Adrenal gland (tissue), 12 donors: Measurements from ENCODE around the gene CEP85L. TPM values are rescaled to one million over a fixed set of nuclear protein-coding genes. Genes with fewer than 3 reads are reported as not detected.
A peak's percentile ranks its signal among the peaks of the same experiment; 100 is the strongest.

Source experiments
- DNase-seq, 7 donors: peaks; one replicate each; pipeline ENCODE4 v3.0.0-alpha.2; 2019 to 2020
- H3K27ac ChIP-seq, 5 donors: fragments of 200-600 bp; sonication (generic) in 4 of 5; 1 replicate in 3 of 5; 2 replicates in 2 of 5; pipeline versions ENCODE4 v1.5.1 to v1.8.0; 2016 to 2020; ENCODE audit warnings: mild to moderate bottlenecking in 1 of 5
- H3K27me3 ChIP-seq: fragments of 200-600 bp; 2 replicates; pipeline ENCODE4 v1.8.0; 2021
- H3K36me3 ChIP-seq, 2 donors: fragments of 200-600 bp; replicated peaks in 1 of 2; 1 replicate in 1 of 2; 2 replicates in 1 of 2; pipeline versions ENCODE4 v1.5.1 to v1.8.0; 2018 to 2022
- H3K4me1 ChIP-seq, 2 donors: fragments of 200-600 bp; replicated peaks in 1 of 2; 1 replicate in 1 of 2; 2 replicates in 1 of 2; pipeline versions ENCODE4 v1.5.1 to v1.8.0; 2018 to 2021
- H3K4me3 ChIP-seq, 4 donors: fragments of 200-600 bp; sonication (generic) in 3 of 4; one replicate each; pipeline ENCODE4 v1.5.1; 2016 to 2018
- H3K9me3 ChIP-seq, 3 donors: fragments of 200-600 bp; sonication (generic) in 1 of 3; replicated peaks in 1 of 3; 1 replicate in 2 of 3; 2 replicates in 1 of 3; pipeline versions ENCODE4 v1.5.1 to v1.8.0; 2016 to 2021
- CTCF ChIP-seq, 6 experiments: fragments of 450-650 bp in 4 of 6; fragments of 200-600 bp in 2 of 6; sonication (generic) in 1 of 6; IDR thresholded peaks; 1 replicate in 5 of 6; 2 replicates in 1 of 6; pipeline versions ENCODE4 v1.5.1 to v1.8.0; 2016 to 2021; ENCODE audit warnings: antibody characterized with exemption in 6 of 6, mild to moderate bottlenecking in 2 of 6, moderate library complexity in 1 of 6
- POLR2A ChIP-seq, 2 donors: fragments of 450-650 bp; IDR thresholded peaks; one replicate each; pipeline ENCODE4 v1.6.1; 2017; ENCODE audit warnings: antibody characterized with exemption in 2 of 2, mild to moderate bottlenecking in 2 of 2, moderate library complexity in 1 of 2
- WGBS, 4 donors: extraction: QIAGEN DNeasy Blood & Tissue Kit in 2 of 4; methylation state at CpG; one replicate each; pipeline versions ENCODE4 v1.1.5 to v1.1.7; 2013 to 2017; 5-methylcytosine and 5-hydroxymethylcytosine counted together
- intact Hi-C, 2 donors: fragments of 100-400 bp; cut with DNase I; formaldehyde crosslinking; loops; one replicate each; pipeline versions ENCODE4 v1.14.1 to v1.15.0; 2022 to 2023
- polyA plus RNA-seq, 3 donors: library from polyadenylated mRNA; stranded (reverse); fragments of 200-250 nt in 2 of 3; fragments of 350-450 nt in 1 of 3; fragmentation: Illumina TruSeq in 1 of 3; extraction: RNeasy Lipid Tissue Mini Kit (QIAGEN cat#74804) in 1 of 3; gene quantifications; one replicate each; pipeline ENCODE4 v1.2.3, GENCODE V29; 2013 to 2014
- total RNA-seq, 9 donors: library from RNA; depleted of rRNA in 4 of 9; stranded (reverse); fragments of >200 nt in 4 of 9; fragments of 120-200 nt in 1 of 9; fragmentation: NEBNext Ultra II Directional in 1 of 9; extraction: Animal tissue kit (Norgen Biotek cat#: 25700) in 1 of 9; gene quantifications; one replicate each; pipeline versions ENCODE4 v1.1.0 to v1.2.4, GENCODE V29; 2013 to 2023
- donor health status: healthy with polysubstance abuse.
- donor health status: Bipolar disorder and iron deficiency.
- donor health status: DM: yes; HTN: yes; CAD: no.
- donor health status: DM: no; HTN: no; CAD: no.
- donor health status: DM: no; HTN: no; CAD: no.
- donor health status: DM: yes; HTN: yes; CAD: no.

The CEP85L gene
- total and polyA plus RNA-seq, 12 donors: 2.3 to 74.3 (median 23.3) TPM

DNA sequence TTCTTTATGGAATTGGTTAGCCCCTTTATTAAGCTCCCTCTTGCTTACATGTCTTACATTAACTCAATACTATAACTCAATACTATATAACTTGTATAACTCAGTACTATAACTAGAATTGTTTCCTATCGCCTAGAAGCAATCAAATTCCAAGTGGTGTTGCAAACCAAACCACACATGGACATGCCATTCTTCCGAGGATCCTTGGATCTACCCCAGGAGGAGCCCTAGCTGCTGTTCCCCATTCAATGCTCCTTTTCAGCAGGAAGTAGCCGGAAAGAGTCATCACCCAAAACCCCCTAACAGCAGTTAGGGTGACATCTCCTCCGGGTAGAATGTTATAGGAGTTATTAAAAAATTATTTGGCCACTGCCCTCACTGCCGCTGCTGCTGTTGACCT, 62.8 kb downstream of the CEP85L start:
- H3K27ac ChIP-seq: no peak overlapping the region
- H3K9me3 ChIP-seq: no peaks in the 10 kb centered on the region
- TF ChIP-seq POLR2A (IDR thresholded peaks at IDR 0.05) (no peak), CTCF (IDR thresholded peaks at IDR 0.05) (no peak)
- no peak overlapping the region for H3K4me3 ChIP-seq
- H3K27me3 ChIP-seq: no peaks in the 10 kb centered on the region
- WGBS, 4 donors: 72 to 81% (median 74%) methylated on average over 5 of the region's 5 CpGs
- DNase-seq: no peak
- peaks cover 0 to 19% of the 10 kb centered on the region in 2 donors for H3K4me1 ChIP-seq
- intact Hi-C loops: no loop called here
- no peaks in the 10 kb centered on the region for H3K36me3 ChIP-seq

DNA sequence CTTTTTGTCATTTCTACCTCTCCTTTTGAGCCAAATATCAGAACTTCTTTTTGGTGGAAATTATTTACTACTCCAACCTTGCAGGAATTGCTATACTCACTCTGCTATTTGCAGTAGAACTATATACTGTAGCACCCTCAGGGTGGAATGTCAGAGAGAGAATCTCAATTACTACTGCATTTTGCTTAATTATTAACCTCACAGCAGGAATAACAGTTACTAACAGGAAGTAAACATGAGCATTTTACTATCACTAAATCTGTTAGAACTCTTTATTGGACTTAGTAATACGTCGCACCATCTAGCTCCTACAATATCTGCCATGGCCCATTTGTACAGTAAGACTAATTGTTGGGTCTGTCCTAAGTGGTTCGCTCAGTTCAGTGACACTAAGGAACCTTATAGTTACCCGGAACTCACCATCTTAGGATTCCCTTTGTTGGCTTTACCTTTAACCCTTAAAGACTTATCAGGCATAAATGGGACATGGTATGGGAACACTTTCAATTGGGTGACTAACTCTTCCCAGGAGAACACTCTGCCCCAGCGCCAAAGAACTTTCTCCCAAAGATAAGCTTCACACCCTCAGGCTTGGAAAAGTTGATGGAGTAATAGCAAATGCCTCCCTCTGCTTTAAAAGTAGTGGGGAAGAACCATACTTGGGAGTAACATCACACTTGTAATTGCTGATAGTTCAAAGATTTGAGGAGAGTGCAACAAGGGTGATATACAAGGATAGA, 64.5 kb downstream of the CEP85L start:
- Histone ChIP-seq H3K27me3 (no peaks in the 10 kb centered on the region), H3K27ac (no peak overlapping the region), H3K4me3 (no peak overlapping the region), H3K4me1 (peaks cover 12 to 27% of the 10 kb centered on the region in 2 donors), H3K9me3 (no peaks in the 10 kb centered on the region), H3K36me3 (no peaks in the 10 kb centered on the region)
- TF ChIP-seq CTCF (IDR thresholded peaks at IDR 0.05) (no peak), POLR2A (IDR thresholded peaks at IDR 0.05) (no peak)
- WGBS, 4 donors: 92 to 96% (median 96%) methylated on average over 5 of the region's 5 CpGs
- intact Hi-C loops: no loop called here
- no peak for DNase-seq

GRCh38 chr6:118584911-118585310, 66.5 kb downstream of the CEP85L start:
- DNase-seq: no peak
- H3K36me3 ChIP-seq: no peaks in the 10 kb centered on the region
- peaks cover 25 to 40% of the 10 kb centered on the region in 2 donors for H3K4me1 ChIP-seq
- no peak overlapping the region for H3K27ac ChIP-seq
- 80 to 99% (median 94%) methylated on average over 4 to 5 of the region's 5 CpGs for WGBS, 4 donors
- TF ChIP-seq CTCF (IDR thresholded peaks at IDR 0.05): no peak
- no peak for TF ChIP-seq POLR2A (IDR thresholded peaks at IDR 0.05)
- no peaks in the 10 kb centered on the region for H3K27me3 ChIP-seq
- H3K9me3 ChIP-seq: no peaks in the 10 kb centered on the region
- intact Hi-C loops: no loop called here
- no peak overlapping the region for H3K4me3 ChIP-seq

- DNase-seq: peak; percentile 50 to 86 (median 76)
- TF ChIP-seq CTCF (IDR thresholded peaks at IDR 0.05) (no peak), POLR2A (IDR thresholded peaks at IDR 0.05) (peak in 1 of 2 donors; percentile 40)
- intact Hi-C loops: no loop called here
- no peak overlapping the region for H3K4me3 ChIP-seq
- peak overlapping the region in 4 of 5 donors; percentile 63 to 73 (median 68) for H3K27ac ChIP-seq
- peaks cover 0 to 6% (median 0%) of the 10 kb centered on the region in 3 donors for H3K9me3 ChIP-seq
- no peaks in the 10 kb centered on the region for H3K27me3 ChIP-seq
- H3K4me1 ChIP-seq: peaks cover 25 to 27% of the 10 kb centered on the region in 2 donors
- H3K36me3 ChIP-seq: no peaks in the 10 kb centered on the region
- WGBS, 4 donors: 38 to 47% (median 45%) methylated on average over 5 of the region's 5 CpGs
Observed at GRCh38 chr6:118581489-118581959, 69.9 kb downstream of the CEP85L start.
